ENCODE data around the gene ASXL3.

Gene ASXL3

DNA sequence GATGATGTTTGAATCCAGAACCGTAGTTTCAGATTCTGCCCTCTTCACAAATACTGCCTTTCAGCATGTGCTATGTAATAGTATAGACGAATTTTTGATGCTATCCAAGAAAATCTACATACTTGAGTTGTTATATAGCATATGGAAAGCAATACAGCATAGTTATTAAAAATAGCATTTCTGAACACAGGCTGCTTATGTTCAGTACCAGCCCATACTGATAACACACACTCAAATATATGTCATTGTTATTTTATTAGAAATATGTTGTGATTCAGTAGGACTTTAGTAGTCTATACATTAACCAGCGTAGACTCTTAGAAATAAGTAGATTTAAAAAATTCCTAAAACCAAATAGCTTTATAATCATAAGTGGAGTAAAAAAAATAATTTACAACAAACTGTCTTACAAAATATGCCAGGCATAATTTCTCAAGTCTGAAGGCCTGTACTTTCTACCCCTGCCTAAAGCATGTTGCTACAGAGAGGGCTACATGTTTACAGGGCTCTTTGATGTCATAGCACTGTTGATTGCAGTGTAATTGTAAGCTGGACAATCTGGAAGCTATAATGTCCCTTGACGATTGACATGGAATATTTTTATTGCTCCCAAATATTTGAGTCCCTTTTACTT lies 86.3 kb downstream of the ASXL3 start:
- DNase-seq (ENCODE audit: low spot score): no peak

DNA sequence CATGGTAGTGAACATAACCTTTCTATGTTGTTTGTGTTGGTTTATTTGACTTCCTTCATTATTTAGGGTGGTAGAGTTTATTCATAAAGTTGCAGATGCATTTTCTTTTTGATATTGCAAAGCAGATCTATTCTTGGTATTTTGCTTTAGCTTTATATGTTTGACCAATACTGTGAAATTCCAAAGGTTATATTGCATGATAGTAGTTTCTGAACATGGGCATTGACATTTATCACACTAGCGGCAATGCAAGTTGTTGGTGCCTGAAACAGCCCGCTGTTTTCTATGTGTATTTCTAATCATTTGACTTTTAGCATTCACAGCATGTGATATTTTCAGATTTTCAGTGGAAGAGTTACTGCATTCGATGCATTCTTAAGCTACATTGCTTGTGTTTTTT lies 87.2 kb downstream of the ASXL3 start:
- DNase-seq (ENCODE audit: low spot score): no peak

DNA sequence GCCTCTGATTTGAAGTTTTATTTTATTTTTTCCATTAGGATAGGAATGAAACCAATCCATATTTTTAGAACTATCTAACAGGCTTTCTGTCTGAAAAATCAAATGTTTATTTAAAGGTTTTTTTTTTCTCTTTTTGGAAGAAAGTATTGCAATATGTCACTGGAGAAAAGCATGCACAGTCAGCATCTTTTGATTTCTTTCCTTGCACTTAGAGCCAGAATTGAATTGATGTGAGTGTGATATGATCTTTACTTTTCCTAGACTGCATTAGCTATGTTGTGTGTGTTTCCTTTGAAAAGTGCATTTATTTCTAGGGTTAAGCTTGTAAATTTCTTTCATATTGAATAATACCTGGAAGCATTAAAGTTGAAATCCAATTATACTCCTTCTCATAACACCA lies 87.6 kb downstream of the ASXL3 start:
- DNase-seq (ENCODE audit: low spot score): no peak

- DNase-seq (ENCODE audit: low spot score): no peak
Observed at GRCh38 chr18:33666915-33667314, 88.9 kb downstream of the ASXL3 start.

GRCh38 chr18:33669589-33669988 lies 91.6 kb downstream of the ASXL3 start:
- no peak for DNase-seq (ENCODE audit: low spot score)

DNA sequence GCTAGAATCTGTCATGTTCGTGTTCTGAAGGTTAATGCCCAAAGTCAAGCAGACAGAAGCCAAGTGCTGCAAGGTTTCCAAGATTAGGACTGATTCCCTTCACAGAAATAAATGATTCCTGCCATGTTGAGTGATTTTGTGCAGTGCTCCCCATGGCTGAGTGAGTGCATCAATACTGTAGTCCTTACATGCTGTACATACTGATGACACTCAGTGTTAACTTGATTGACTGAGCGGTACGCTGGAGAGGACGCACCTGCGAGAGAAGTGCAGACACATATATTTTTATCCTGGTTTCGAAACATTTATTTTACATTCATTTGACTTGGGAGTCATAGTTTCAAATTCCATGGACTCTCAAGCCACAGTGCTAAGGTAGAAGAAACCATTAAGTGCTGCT lies 92.0 kb downstream of the ASXL3 start:
- no peak for DNase-seq (ENCODE audit: low spot score)

- DNase-seq (ENCODE audit: low spot score): no peak
Observed at GRCh38 chr18:33673689-33674088, 95.7 kb downstream of the ASXL3 start.

DNA sequence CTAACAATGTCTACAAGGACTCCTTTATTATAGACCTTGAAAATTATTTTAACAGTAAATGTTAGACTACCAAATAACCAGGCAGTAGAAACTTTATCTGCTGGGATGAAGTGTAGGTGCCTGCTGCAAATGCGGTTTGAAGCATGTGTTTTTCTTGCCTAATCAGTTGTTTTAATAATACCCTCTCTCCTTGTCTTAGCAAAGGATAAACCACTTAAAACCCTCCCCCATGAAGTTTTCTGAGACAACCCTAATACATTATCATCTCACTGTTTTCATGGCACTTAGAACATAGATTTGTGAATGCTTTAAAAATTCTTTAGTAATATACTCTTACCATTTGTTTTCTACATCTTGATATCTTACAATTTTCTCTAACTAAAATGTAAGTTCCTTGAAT lies 98.6 kb downstream of the ASXL3 start:
- DNase-seq (ENCODE audit: low spot score): no peak

- no peak for DNase-seq (ENCODE audit: low spot score)
Observed at GRCh38 chr18:33677891-33678290, 99.9 kb downstream of the ASXL3 start.

- DNase-seq (ENCODE audit: low spot score): no peak
Observed at GRCh38 chr18:33682436-33682835, 104.4 kb downstream of the ASXL3 start.

DNA sequence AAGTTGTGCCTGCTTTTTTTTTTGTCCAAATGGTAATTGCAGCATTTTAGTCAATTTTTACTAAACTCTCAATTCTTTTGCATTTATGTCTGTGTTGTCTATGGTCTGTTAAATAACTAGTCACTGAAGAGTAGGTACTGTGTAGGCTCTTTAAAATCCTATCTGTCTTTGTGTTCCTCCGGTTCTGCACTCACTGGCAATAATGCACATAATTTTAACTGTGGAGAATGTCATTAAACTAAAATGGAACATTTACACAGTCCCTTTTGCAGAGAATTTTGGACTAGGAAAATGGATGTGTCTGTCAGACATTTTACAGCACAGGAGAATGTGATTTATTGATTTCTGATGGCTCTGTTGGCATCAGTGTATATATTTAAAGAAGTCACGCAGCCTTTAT lies 116.6 kb downstream of the ASXL3 start:
- DNase-seq (ENCODE audit: low spot score): no peak

DNA sequence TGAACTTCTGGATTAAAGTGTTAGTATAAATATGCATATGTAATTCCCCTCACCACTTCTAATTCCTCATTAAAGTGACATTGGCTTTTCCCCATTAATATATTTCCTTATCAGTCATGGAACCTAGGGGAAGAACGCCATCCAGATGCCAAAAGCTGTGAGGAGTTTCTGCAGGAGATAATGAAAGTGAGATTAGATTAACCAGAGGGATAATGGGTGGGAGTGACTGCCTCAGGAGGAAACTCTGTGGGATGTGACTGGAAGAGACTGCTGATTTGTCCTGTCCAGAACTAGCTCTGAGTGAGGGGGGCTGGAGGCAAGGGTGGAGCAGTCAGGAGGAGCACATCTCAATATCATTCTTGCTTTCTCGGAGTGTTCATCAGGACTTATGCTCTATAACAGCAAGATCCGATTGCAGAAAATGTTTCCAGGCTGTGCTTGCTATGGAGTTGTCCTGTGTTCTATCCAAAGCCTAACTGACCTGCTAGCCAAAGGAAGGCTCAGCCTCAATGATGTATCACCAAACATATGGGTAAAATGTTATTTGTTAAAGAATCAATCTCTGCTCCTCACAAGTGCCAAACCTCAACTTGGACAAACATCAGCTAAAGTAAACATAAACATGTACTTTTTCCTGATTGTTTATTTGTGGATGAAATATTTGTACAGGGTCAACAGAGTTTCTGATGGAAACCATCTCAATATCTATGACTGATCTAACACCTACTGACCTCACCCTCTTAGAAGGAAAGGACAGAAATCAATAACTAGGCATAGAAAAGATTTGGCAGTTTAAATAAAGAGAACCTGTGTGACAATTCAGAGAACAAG lies 118.5 kb downstream of the ASXL3 start:
- no peak for DNase-seq (ENCODE audit: low spot score)

DNA sequence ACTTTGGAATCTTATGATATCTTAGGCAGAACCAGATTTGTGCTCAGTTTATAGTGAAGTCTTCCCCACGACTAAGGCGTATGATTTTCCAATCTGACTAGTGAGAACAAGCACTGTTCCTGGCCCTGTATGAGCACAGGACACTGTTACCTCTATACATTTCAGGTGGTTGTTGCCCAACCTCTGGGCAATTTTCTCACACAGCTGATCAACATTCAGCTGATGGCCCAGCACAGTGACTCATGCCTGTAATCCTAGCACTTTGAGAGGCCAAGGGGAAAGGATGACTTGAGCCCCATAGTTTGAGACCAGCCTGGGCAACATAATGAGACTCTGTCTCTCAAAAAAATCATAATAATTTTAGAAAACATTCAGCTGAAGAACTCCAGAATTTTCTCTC lies 119.5 kb downstream of the ASXL3 start:
- no peak for DNase-seq (ENCODE audit: low spot score)

- no peak for DNase-seq (ENCODE audit: low spot score)
Observed at GRCh38 chr18:33699372-33699771, 121.4 kb downstream of the ASXL3 start.

GRCh38 chr18:33700513-33700976 lies 122.5 kb downstream of the ASXL3 start:
- no peak for DNase-seq (ENCODE audit: low spot score)

GRCh38 chr18:33702625-33703024 lies 124.6 kb downstream of the ASXL3 start:
- no peak for DNase-seq (ENCODE audit: low spot score)

GRCh38 chr18:33706391-33706790 lies 128.4 kb downstream of the ASXL3 start:
- no peak for DNase-seq (ENCODE audit: low spot score)

GRCh38 chr18:33708876-33709275 lies 130.9 kb downstream of the ASXL3 start:
- no peak for DNase-seq (ENCODE audit: low spot score)

- no peak for DNase-seq (ENCODE audit: low spot score)
Observed at GRCh38 chr18:33710269-33710668, 132.2 kb downstream of the ASXL3 start.

DNA sequence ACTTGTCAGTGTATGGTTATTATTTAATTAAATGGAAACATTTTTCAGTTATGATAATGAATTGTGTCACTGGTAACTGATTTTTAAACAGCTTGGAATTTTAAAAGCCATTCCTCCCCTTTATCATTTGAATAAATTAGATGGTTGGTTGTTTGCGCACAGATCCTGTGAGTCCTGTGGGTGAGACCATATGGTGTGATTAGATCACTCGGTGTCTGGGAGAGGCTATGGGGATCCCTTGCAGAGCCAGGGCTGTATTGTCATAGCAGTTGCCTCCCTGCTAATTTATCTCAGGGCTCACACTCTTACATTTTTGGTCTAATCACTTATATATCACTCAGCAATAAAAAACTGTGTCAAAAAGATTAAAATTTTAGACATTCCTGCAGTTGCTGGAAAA lies 133.5 kb downstream of the ASXL3 start:
- DNase-seq (ENCODE audit: low spot score): no peak

GRCh38 chr18:33712719-33713118 lies 134.7 kb downstream of the ASXL3 start:
- no peak for DNase-seq (ENCODE audit: low spot score)

DNA sequence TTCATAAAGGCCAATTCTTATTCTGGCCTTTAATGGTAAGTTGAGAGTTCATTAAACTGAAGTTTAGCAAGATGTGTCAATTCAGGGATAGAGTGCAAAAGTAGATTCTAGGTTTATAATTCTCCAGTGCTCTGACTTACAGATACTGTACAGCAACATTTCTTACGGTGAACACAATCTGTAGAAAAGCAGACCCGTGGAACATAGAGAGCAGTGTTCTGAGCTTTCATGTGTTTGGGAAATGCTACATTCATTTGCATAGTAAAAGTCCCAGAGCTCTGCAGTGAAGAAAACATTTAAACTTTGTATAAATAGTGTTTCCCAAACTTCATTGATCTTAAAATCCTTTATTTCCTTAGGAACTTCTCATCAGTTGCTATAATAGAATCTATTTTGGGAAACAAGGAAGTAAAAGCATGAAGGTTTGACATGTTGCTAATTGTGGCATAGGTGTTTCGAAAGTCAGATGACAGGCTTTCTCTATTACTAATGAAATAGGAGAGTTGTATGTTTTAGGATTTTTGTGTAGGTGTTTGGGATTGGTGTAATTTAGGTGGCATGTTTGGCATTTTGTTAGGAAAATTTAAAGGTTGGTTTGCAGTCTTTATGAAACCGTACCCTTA lies 138.2 kb downstream of the ASXL3 start:
- no peak for DNase-seq (ENCODE audit: low spot score)

- no peak for DNase-seq (ENCODE audit: low spot score)
Observed at GRCh38 chr18:33717339-33717738, 139.3 kb downstream of the ASXL3 start.
